ENCODE results near the gene ITGA3.
A peak's percentile ranks its signal among the peaks of the same experiment; 100 is the strongest.

ITGA3 gene

GRCh38 chr17:50094753-50095619 is 39.1 kb downstream of the ITGA3 start, which contains the start of gene PDK2:
TSS of gene PDK2 (plus strand) at chr17:50095351. CDS start at chr17:50095436, 85 bp downstream.
- peak; percentile 74 for DNase-seq (ENCODE audit: low spot score)

GRCh38 chr17:50095626-50096037 is 39.7 kb downstream of the ITGA3 start:
- DNase-seq (ENCODE audit: low spot score), result no peak

GRCh38 chr17:50096092-50096491 is 40.2 kb downstream of the ITGA3 start:
- no peak for DNase-seq (ENCODE audit: low spot score)

GRCh38 chr17:50096758-50097157 is 40.8 kb downstream of the ITGA3 start:
- DNase-seq (ENCODE audit: low spot score), result no peak

GRCh38 chr17:50097455-50097854 is 41.5 kb downstream of the ITGA3 start:
- DNase-seq (ENCODE audit: low spot score), result no peak

GRCh38 chr17:50097926-50098325 is 42.0 kb downstream of the ITGA3 start:
- DNase-seq (ENCODE audit: low spot score), result no peak

- DNase-seq (ENCODE audit: low spot score), result no peak
Measured at GRCh38 chr17:50098583-50098982, 42.7 kb downstream of the ITGA3 start.

GRCh38 chr17:50099003-50099402 is 43.1 kb downstream of the ITGA3 start:
- no peak for DNase-seq (ENCODE audit: low spot score)

GRCh38 chr17:50100480-50100883 is 44.6 kb downstream of the ITGA3 start:
- no peak for DNase-seq (ENCODE audit: low spot score)

- no peak for DNase-seq (ENCODE audit: low spot score)
Measured at GRCh38 chr17:50100921-50101345, 45.0 kb downstream of the ITGA3 start.

GRCh38 chr17:50101346-50102163 is 45.6 kb downstream of the ITGA3 start:
- DNase-seq (ENCODE audit: low spot score), result no peak

GRCh38 chr17:50102164-50102991 is 46.5 kb downstream of the ITGA3 start:
- DNase-seq (ENCODE audit: low spot score), result no peak

- no peak for DNase-seq (ENCODE audit: low spot score)
Measured at GRCh38 chr17:50103252-50103651, 47.3 kb downstream of the ITGA3 start.

- no peak for DNase-seq (ENCODE audit: low spot score)
Measured at GRCh38 chr17:50103941-50104340, 48.0 kb downstream of the ITGA3 start.

- DNase-seq (ENCODE audit: low spot score), result no peak
Measured at GRCh38 chr17:50105811-50106210, 49.9 kb downstream of the ITGA3 start.

GRCh38 chr17:50106393-50107131 is 50.7 kb downstream of the ITGA3 start:
- DNase-seq (ENCODE audit: low spot score), result no peak

GRCh38 chr17:50107790-50108414 is 52.0 kb downstream of the ITGA3 start:
- no peak for DNase-seq (ENCODE audit: low spot score)

GRCh38 chr17:50108556-50108955 is 52.6 kb downstream of the ITGA3 start:
- DNase-seq (ENCODE audit: low spot score), result no peak

GRCh38 chr17:50109207-50109606 is 53.3 kb downstream of the ITGA3 start:
- DNase-seq (ENCODE audit: low spot score), result no peak

GRCh38 chr17:50109785-50110184 is 53.9 kb downstream of the ITGA3 start:
- no peak for DNase-seq (ENCODE audit: low spot score)
